ENCODE measurements around the gene DSE. TPM values are rescaled to one million over a fixed set of nuclear protein-coding genes. Genes with fewer than 3 reads are reported as not detected.

DSE gene
- polyA plus RNA-seq, 1 donor from 2014 or later, result 15.0 TPM

GRCh38 chr6:116447052-116447451, 76.3 kb downstream of the DSE start:
- TF ChIP-seq SMC3 (conservative IDR thresholded peaks at IDR 0.05; ENCODE audit: poor library complexity) (no peak), TAF1 (IDR thresholded peaks at IDR 0.05; ENCODE audit: low read depth) (no peak), EZH2 (IDR thresholded peaks at IDR 0.05; ENCODE audit: borderline replicate concordance, insufficient read depth, low read length, poor library complexity, severe bottlenecking) (no peak), RAD21 (conservative IDR thresholded peaks at IDR 0.05) (no peak), POLR2AphosphoS5 (IDR thresholded peaks at IDR 0.05) (no peak), REST (IDR thresholded peaks at IDR 0.05; ENCODE audit: borderline replicate concordance) (no peak), MXI1 (conservative IDR thresholded peaks at IDR 0.05; ENCODE audit: poor library complexity, severe bottlenecking) (no peak), EP300 (conservative IDR thresholded peaks at IDR 0.05; ENCODE audit: poor library complexity, severe bottlenecking) (no peak)
- TF ChIP-seq, protein P1, sequence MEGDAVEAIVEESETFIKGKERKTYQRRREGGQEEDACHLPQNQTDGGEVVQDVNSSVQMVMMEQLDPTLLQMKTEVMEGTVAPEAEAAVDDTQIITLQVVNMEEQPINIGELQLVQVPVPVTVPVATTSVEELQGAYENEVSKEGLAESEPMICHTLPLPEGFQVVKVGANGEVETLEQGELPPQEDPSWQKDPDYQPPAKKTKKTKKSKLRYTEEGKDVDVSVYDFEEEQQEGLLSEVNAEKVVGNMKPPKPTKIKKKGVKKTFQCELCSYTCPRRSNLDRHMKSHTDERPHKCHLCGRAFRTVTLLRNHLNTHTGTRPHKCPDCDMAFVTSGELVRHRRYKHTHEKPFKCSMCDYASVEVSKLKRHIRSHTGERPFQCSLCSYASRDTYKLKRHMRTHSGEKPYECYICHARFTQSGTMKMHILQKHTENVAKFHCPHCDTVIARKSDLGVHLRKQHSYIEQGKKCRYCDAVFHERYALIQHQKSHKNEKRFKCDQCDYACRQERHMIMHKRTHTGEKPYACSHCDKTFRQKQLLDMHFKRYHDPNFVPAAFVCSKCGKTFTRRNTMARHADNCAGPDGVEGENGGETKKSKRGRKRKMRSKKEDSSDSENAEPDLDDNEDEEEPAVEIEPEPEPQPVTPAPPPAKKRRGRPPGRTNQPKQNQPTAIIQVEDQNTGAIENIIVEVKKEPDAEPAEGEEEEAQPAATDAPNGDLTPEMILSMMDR (IDR thresholded peaks at IDR 0.05; ENCODE audit: poor library complexity, severe bottlenecking), result no peak
- H3F3A ChIP-seq (ENCODE audit: insufficient read depth, low read length, poor library complexity, severe bottlenecking), result no peaks in the 10 kb centered on the region
- no peak overlapping the region for H3K4me2 ChIP-seq (ENCODE audit: low read length)
- no peaks in the 10 kb centered on the region for H3K36me3 ChIP-seq (ENCODE audit: insufficient read depth, low read length)
- no peaks in the 10 kb centered on the region for H3K27me3 ChIP-seq (ENCODE audit: insufficient read depth, low read depth, low read length)
- no peak overlapping the region for H3K9ac ChIP-seq (ENCODE audit: low read length)
- no peaks in the 10 kb centered on the region for H3K79me2 ChIP-seq (replicated peaks; ENCODE audit: insufficient read depth, low read length)
- H2AFZ ChIP-seq (ENCODE audit: low read depth, low read length), result no peak overlapping the region
- no peak overlapping the region for H3K27ac ChIP-seq (ENCODE audit: low read length)
- H3K4me3 ChIP-seq (ENCODE audit: low read length), result no peak overlapping the region
- no peaks in the 10 kb centered on the region for H3K9me2 ChIP-seq (ENCODE audit: insufficient read depth, low read length)
- no peaks in the 10 kb centered on the region for H4K20me1 ChIP-seq (ENCODE audit: insufficient read depth)
- H3K9me3 ChIP-seq (ENCODE audit: low read length), result no peaks in the 10 kb centered on the region

DNA sequence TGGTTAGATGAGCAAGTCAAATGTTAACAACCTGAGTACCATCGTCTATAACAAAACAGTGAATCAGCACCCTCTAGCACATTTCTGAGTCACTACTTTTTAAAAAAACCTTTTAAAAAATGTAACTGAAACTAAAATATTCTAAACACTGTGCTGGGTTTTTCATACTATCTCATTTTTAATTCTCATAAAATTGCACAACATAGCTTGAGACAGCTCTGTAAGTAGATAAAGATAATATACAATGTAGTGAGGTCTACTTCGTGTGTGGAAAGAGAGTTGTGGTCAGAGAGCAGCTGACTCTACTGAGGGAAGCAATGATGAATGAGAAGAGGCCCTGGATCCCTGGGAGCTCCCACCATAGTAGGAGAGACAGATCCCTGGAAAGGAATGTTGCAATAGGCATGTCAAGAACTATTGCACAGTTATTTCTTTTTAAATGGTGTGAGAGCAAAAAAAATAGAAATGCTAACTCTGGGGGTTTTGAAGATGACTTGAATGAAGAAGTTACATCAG, 76.8 kb downstream of the DSE start:
- Histone ChIP-seq H3K27ac (ENCODE audit: low read length) (no peak overlapping the region), H3K9me2 (ENCODE audit: insufficient read depth, low read length) (no peaks in the 10 kb centered on the region), H3F3A (ENCODE audit: insufficient read depth, low read length, poor library complexity, severe bottlenecking) (no peaks in the 10 kb centered on the region), H3K79me2 (replicated peaks; ENCODE audit: insufficient read depth, low read length) (no peaks in the 10 kb centered on the region), H3K36me3 (ENCODE audit: insufficient read depth, low read length) (no peaks in the 10 kb centered on the region), H3K27me3 (ENCODE audit: insufficient read depth, low read depth, low read length) (no peaks in the 10 kb centered on the region), H3K9ac (ENCODE audit: low read length) (no peak overlapping the region), H2AFZ (ENCODE audit: low read depth, low read length) (no peak overlapping the region), H3K4me3 (ENCODE audit: low read length) (no peak overlapping the region), H3K4me2 (ENCODE audit: low read length) (no peak overlapping the region), H3K9me3 (ENCODE audit: low read length) (no peaks in the 10 kb centered on the region), H4K20me1 (ENCODE audit: insufficient read depth) (no peaks in the 10 kb centered on the region)
- TF ChIP-seq SMC3 (conservative IDR thresholded peaks at IDR 0.05; ENCODE audit: poor library complexity), result no peak
- no peak for TF ChIP-seq EZH2 (IDR thresholded peaks at IDR 0.05; ENCODE audit: borderline replicate concordance, insufficient read depth, low read length, poor library complexity, severe bottlenecking)
- TF ChIP-seq, protein P1 (IDR thresholded peaks at IDR 0.05; ENCODE audit: poor library complexity, severe bottlenecking), result no peak
- TF ChIP-seq REST (IDR thresholded peaks at IDR 0.05; ENCODE audit: borderline replicate concordance), result no peak
- TF ChIP-seq RAD21 (conservative IDR thresholded peaks at IDR 0.05), result no peak
- no peak for TF ChIP-seq EP300 (conservative IDR thresholded peaks at IDR 0.05; ENCODE audit: poor library complexity, severe bottlenecking)
- no peak for TF ChIP-seq TAF1 (IDR thresholded peaks at IDR 0.05; ENCODE audit: low read depth)
- TF ChIP-seq POLR2AphosphoS5 (IDR thresholded peaks at IDR 0.05), result no peak

All from neural cell (in vitro differentiated cells).